Natural killer cell treated with Interleukin-12 subunit alpha and Interleukin-12 subunit beta and Interleukin-15 and Interleukin-18, amount 100 ng/mL, for 72 hours (primary cell): ENCODE measurements around the gene ARL5A. TPM values are rescaled to one million over a fixed set of nuclear protein-coding genes. Genes with fewer than 3 reads are reported as not detected.
"Not testable (repeated sequence)": the region's sequence is repeated elsewhere in the genome, so short reads cannot be mapped to it uniquely, and the experiment has no call there.

Experiments
- ATAC-seq, 2 donors: fragments of 150-1000 bp; cut with Tn5 transposase in 1 of 2; sonication (Bioruptor Pico), chemical (Tn5 transposase) in 1 of 2; 2 replicates each; pipeline ENCODE4 v1.10.0; 2021
- DNase-seq: peaks from one replicate; pipeline ENCODE4 v3.0.0; 2022; ENCODE audit warnings: low spot score
- H3K27ac Mint-ChIP-seq, 2 donors: 1 replicate in 1 of 2; 2 replicates in 1 of 2; pipeline ENCODE4 v1.8.0; 2022; ENCODE audit warnings: mixed read lengths in 2 of 2, mild to moderate bottlenecking in 1 of 2, moderate library complexity in 1 of 2
- H3K27me3 Mint-ChIP-seq, 2 donors: 1 replicate in 1 of 2; 2 replicates in 1 of 2; pipeline ENCODE4 v1.8.0; 2022; ENCODE audit warnings: mixed read lengths in 2 of 2
- H3K36me3 Mint-ChIP-seq: one replicate; pipeline ENCODE4 v1.8.0; 2022; ENCODE audit warnings: mixed read lengths
- H3K4me1 Mint-ChIP-seq, 2 donors: 1 replicate in 1 of 2; 2 replicates in 1 of 2; pipeline ENCODE4 v1.8.0; 2022; ENCODE audit warnings: low read depth in 2 of 2, mixed read lengths in 2 of 2, mild to moderate bottlenecking in 1 of 2
- H3K4me3 Mint-ChIP-seq: one replicate; pipeline ENCODE4 v1.8.0; 2022; ENCODE audit warnings: mixed read lengths
- H3K9me3 Mint-ChIP-seq: 2 replicates; pipeline ENCODE4 v1.8.0; 2022; ENCODE audit warnings: mixed read lengths
- total RNA-seq, 2 donors: library from RNA; stranded (reverse); gene quantifications; one replicate each; pipeline ENCODE4 v1.2.3, GENCODE V29; 2022

The ARL5A gene
- total RNA-seq, 2 donors from 2014 or later: 45.5 to 68.2 TPM

GRCh38 chr2:151799886-151800292, 28.3 kb downstream of the ARL5A start:
- Mint-ChIP-seq H3K27ac (no peak overlapping the region), H3K4me3 (no peak overlapping the region), H3K9me3 (no peaks in the 10 kb centered on the region), H3K27me3 (no peaks in the 10 kb centered on the region), H3K36me3 (peaks cover 5% of the 10 kb centered on the region), H3K4me1 (peaks cover 0 to 4% of the 10 kb centered on the region in 2 donors)
- DNase-seq (no peak), ATAC-seq (no peak)

- Mint-ChIP-seq H3K4me1 (peaks cover 0 to 6% of the 10 kb centered on the region in 2 donors), H3K36me3 (no peaks in the 10 kb centered on the region), H3K9me3 (no peaks in the 10 kb centered on the region), H3K4me3 (no peak overlapping the region), H3K27ac (peak overlapping the region in 1 of 2 donors; percentile 67), H3K27me3 (no peaks in the 10 kb centered on the region)
- DNase-seq (no peak), ATAC-seq (no peak)
Measured at GRCh38 chr2:151796774-151797173, 31.4 kb downstream of the ARL5A start.

GRCh38 chr2:151795646-151796240, 32.5 kb downstream of the ARL5A start:
- no peak overlapping the region for H3K4me3 Mint-ChIP-seq
- no peak overlapping the region for H3K27ac Mint-ChIP-seq
- H3K36me3 Mint-ChIP-seq: peaks cover 8% of the 10 kb centered on the region
- H3K9me3 Mint-ChIP-seq: no peaks in the 10 kb centered on the region
- peaks cover 4 to 10% of the 10 kb centered on the region in 2 donors for H3K4me1 Mint-ChIP-seq
- DNase-seq (no peak), ATAC-seq (no peak)
- no peaks in the 10 kb centered on the region for H3K27me3 Mint-ChIP-seq

- ATAC-seq, H3K9me3 Mint-ChIP-seq, H3K4me3 Mint-ChIP-seq, H3K27me3 Mint-ChIP-seq, H3K27ac Mint-ChIP-seq, H3K36me3 Mint-ChIP-seq, DNase-seq: not testable (repeated sequence)
- H3K4me1 Mint-ChIP-seq: peaks cover 9 to 13% of the 10 kb centered on the region in 2 donors
Measured at GRCh38 chr2:151794422-151794821, 33.8 kb downstream of the ARL5A start.

GRCh38 chr2:151793123-151793522, 35.1 kb downstream of the ARL5A start:
- ATAC-seq (no peak), DNase-seq (no peak)
- Mint-ChIP-seq H3K9me3 (no peaks in the 10 kb centered on the region), H3K27me3 (no peaks in the 10 kb centered on the region), H3K36me3 (peaks cover 8% of the 10 kb centered on the region), H3K4me3 (no peak overlapping the region), H3K27ac (no peak overlapping the region), H3K4me1 (peaks cover 9 to 13% of the 10 kb centered on the region in 2 donors)

GRCh38 chr2:151792589-151792988, 35.6 kb downstream of the ARL5A start:
- Mint-ChIP-seq H3K4me1 (peaks cover 9 to 13% of the 10 kb centered on the region in 2 donors), H3K27me3 (no peaks in the 10 kb centered on the region), H3K36me3 (peaks cover 8% of the 10 kb centered on the region), H3K4me3 (no peak overlapping the region), H3K9me3 (no peaks in the 10 kb centered on the region), H3K27ac (no peak overlapping the region)
- ATAC-seq (no peak), DNase-seq (no peak)

GRCh38 chr2:151791545-151791944, 36.7 kb downstream of the ARL5A start:
- Mint-ChIP-seq H3K36me3 (peaks cover 8% of the 10 kb centered on the region), H3K4me1 (peaks cover 9% of the 10 kb centered on the region in 2 donors), H3K9me3 (no peaks in the 10 kb centered on the region), H3K27me3 (no peaks in the 10 kb centered on the region), H3K27ac (no peak overlapping the region), H3K4me3 (no peak overlapping the region)
- DNase-seq: no peak
- no peak for ATAC-seq

- H3K27ac Mint-ChIP-seq: no peak overlapping the region
- DNase-seq: no peak
- peaks cover 8% of the 10 kb centered on the region for H3K36me3 Mint-ChIP-seq
- H3K9me3 Mint-ChIP-seq: no peaks in the 10 kb centered on the region
- no peak for ATAC-seq
- H3K4me1 Mint-ChIP-seq: peaks cover 9% of the 10 kb centered on the region in 2 donors
- H3K4me3 Mint-ChIP-seq: no peak overlapping the region
- H3K27me3 Mint-ChIP-seq: no peaks in the 10 kb centered on the region
Measured at GRCh38 chr2:151790689-151791088, 37.5 kb downstream of the ARL5A start.

GRCh38 chr2:151789055-151789834, 39.0 kb downstream of the ARL5A start:
- no peak overlapping the region for H3K27ac Mint-ChIP-seq

GRCh38 chr2:151786483-151786882, 41.7 kb downstream of the ARL5A start:
- H3K36me3 Mint-ChIP-seq: peaks cover 10% of the 10 kb centered on the region
- H3K9me3 Mint-ChIP-seq: no peaks in the 10 kb centered on the region
- H3K27ac Mint-ChIP-seq: no peak overlapping the region
- H3K27me3 Mint-ChIP-seq: no peaks in the 10 kb centered on the region
- no peak for ATAC-seq
- H3K4me1 Mint-ChIP-seq: peaks cover 9 to 16% of the 10 kb centered on the region in 2 donors
- no peak overlapping the region for H3K4me3 Mint-ChIP-seq
- DNase-seq: no peak

More at GRCh38 chr2:151789055-151789834, 39.0 kb downstream of the ARL5A start:
- DNase-seq (no peak), ATAC-seq (no peak)
- Mint-ChIP-seq H3K4me1 (peaks cover 9 to 12% of the 10 kb centered on the region in 2 donors), H3K4me3 (no peak overlapping the region), H3K9me3 (no peaks in the 10 kb centered on the region), H3K27me3 (no peaks in the 10 kb centered on the region), H3K36me3 (peaks cover 12% of the 10 kb centered on the region)

- ATAC-seq: no peak
- H3K27ac Mint-ChIP-seq: no peak overlapping the region
- no peak overlapping the region for H3K4me3 Mint-ChIP-seq
- no peak for DNase-seq
- peaks cover 6% of the 10 kb centered on the region for H3K36me3 Mint-ChIP-seq
- H3K4me1 Mint-ChIP-seq: peaks cover 8 to 15% of the 10 kb centered on the region in 2 donors
- no peaks in the 10 kb centered on the region for H3K27me3 Mint-ChIP-seq
- no peaks in the 10 kb centered on the region for H3K9me3 Mint-ChIP-seq
Measured at GRCh38 chr2:151786077-151786476, 42.1 kb downstream of the ARL5A start.

- ATAC-seq (no peak), DNase-seq (no peak)
- Mint-ChIP-seq H3K4me1 (peaks cover 0 to 9% of the 10 kb centered on the region in 2 donors), H3K27ac (no peak overlapping the region), H3K36me3 (peaks cover 16% of the 10 kb centered on the region), H3K9me3 (peaks cover 3% of the 10 kb centered on the region), H3K27me3 (no peaks in the 10 kb centered on the region), H3K4me3 (no peak overlapping the region)
Measured at GRCh38 chr2:151783133-151783520, 45.1 kb downstream of the ARL5A start.

- Mint-ChIP-seq H3K27me3 (no peaks in the 10 kb centered on the region), H3K9me3 (peaks cover 3% of the 10 kb centered on the region), H3K4me3 (no peak overlapping the region), H3K36me3 (peaks cover 19% of the 10 kb centered on the region), H3K27ac (no peak overlapping the region), H3K4me1 (peaks cover 0 to 9% of the 10 kb centered on the region in 2 donors)
- ATAC-seq (no peak), DNase-seq (no peak)
Measured at GRCh38 chr2:151782378-151783132, 45.7 kb downstream of the ARL5A start.

- Mint-ChIP-seq H3K27me3 (no peaks in the 10 kb centered on the region), H3K4me3 (no peak overlapping the region), H3K36me3 (peaks cover 19% of the 10 kb centered on the region), H3K4me1 (peaks cover 0 to 9% of the 10 kb centered on the region in 2 donors), H3K27ac (no peak overlapping the region), H3K9me3 (peaks cover 3% of the 10 kb centered on the region)
- ATAC-seq: no peak
- DNase-seq: no peak
Measured at GRCh38 chr2:151781642-151782041, 46.6 kb downstream of the ARL5A start.
